Fibroblast of the aortic adventitia (primary cell): ENCODE results near the gene PDCL3. TPM values are rescaled to one million over a fixed set of nuclear protein-coding genes. Genes with fewer than 3 reads are reported as not detected.

Source experiments
- DNase-seq: peaks from one replicate; pipeline ENCODE4 v3.0.0-alpha.2; 2010; ENCODE audit warnings: low read depth
- H3K4me3 ChIP-seq: 2 replicates; pipeline ENCODE4 v1.5.1; 2011; ENCODE audit warnings: low read depth, mild to moderate bottlenecking, control low read depth, low read length, moderate library complexity
- CTCF ChIP-seq: IDR thresholded peaks from 2 replicates; pipeline ENCODE4 v1.5.1; 2011; ENCODE audit warnings: mild to moderate bottlenecking, low read length, control low read depth, inconsistent platforms; ENCODE audit not compliant: insufficient read depth
- total RNA-seq: library from RNA; depleted of rRNA; stranded (reverse); fragments of >200 nt; gene quantifications from 2 replicates; pipeline ENCODE4 v1.2.3, GENCODE V29; 2012; ENCODE audit warnings: low replicate concordance

Gene PDCL3
- total RNA-seq, 1 donor, result 15.4 TPM

DNA sequence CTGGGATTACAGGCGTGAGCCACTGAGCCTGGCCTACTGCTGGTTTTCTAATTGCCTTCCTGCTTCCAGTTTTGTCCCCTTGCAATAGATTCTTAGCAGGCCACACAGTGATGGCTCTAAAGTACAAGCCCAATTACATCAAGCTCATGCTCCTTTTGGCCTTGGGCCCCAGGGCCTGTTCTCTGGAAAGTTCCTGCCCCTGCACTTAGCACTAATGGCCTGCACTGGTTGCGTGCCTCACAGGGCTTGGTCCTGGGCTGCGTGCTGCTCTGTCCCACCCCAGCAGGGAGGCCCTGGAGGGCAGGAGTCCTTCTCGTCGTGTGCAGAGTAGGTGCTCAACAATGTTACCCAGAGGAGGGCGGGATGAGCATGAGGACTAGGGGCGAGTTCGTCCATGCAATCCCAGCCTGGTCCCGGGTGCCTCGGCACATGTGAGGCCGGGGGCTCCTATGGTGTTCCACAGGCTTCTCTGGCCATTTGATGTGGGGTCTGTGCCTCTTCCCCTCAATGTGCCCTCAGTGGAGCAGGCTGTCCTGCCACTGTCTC, 51.7 kb downstream of the PDCL3 start:
- no peak for TF ChIP-seq CTCF
- no peak for DNase-seq
- H3K4me3 ChIP-seq, result no peak overlapping the region

- no peak for TF ChIP-seq CTCF
- no peak for DNase-seq
- no peak overlapping the region for H3K4me3 ChIP-seq
Measured at GRCh38 chr2:100615471-100615870, 52.7 kb downstream of the PDCL3 start.

DNA sequence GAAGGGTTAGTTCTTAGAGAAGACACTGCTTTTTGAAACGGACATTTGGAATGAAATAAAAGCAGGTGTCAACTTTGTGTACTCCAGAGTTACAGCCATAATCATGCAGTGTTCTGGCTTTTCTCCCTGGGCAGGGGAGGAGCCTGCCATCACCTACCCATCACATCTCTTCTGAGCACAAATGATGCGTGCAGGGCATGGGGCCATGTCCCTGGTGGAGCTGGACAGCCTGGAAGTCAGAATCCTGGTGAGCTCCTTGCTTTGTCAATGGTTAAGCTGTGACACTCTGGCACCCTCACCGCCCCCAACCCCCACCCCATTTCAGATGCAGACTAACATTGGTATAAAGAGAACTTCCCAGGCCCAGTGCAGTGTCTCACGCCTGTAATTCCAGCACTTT, 53.1 kb downstream of the PDCL3 start:
- no peak overlapping the region for H3K4me3 ChIP-seq
- no peak for DNase-seq
- TF ChIP-seq CTCF, result no peak

- no peak for DNase-seq
Measured at GRCh38 chr2:100616841-100617390, 54.1 kb downstream of the PDCL3 start.

GRCh38 chr2:100619951-100620350, 57.2 kb downstream of the PDCL3 start:
- no peak for TF ChIP-seq CTCF
- DNase-seq, result no peak
- H3K4me3 ChIP-seq, result no peak overlapping the region

More at GRCh38 chr2:100616841-100617390, 54.1 kb downstream of the PDCL3 start:
- H3K4me3 ChIP-seq, result no peak overlapping the region
- no peak for TF ChIP-seq CTCF

DNA sequence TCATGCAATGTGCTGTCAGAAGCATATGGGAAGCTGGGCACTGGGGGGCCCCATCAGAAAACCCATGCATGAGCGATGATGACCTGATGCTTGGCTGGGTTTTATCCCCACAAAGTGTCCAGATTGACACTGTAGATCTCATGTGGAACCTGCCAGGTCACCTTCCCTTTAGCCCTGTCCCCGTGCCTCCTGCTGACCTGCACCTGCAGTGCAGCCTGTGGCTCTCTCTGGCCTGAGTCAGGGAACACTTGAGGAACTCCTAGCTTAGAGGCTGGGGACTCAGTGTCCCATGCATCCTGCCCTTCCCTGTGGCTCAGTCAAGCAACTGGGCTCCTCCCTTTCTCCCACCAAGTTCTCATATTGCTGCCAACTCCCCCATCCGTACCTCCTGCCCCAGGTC, 57.7 kb downstream of the PDCL3 start:
- TF ChIP-seq CTCF, result no peak
- no peak overlapping the region for H3K4me3 ChIP-seq
- no peak for DNase-seq
